Mesodermal cell (in vitro differentiated cells): ENCODE data around the gene PDE4A.

Experiments used
- H3K27ac ChIP-seq: 2 replicates; pipeline ENCODE4 v1.7.0; 2013; ENCODE audit warnings: mild to moderate bottlenecking, low read depth, low read length, moderate library complexity; ENCODE audit not compliant: severe bottlenecking
- H3K36me3 ChIP-seq: 2 replicates; pipeline ENCODE4 v1.7.1; 2013; ENCODE audit warnings: mild to moderate bottlenecking, low read length, moderate library complexity; ENCODE audit not compliant: control insufficient read depth, insufficient read depth
- H3K4me1 ChIP-seq: one replicate; pipeline ENCODE4 v1.7.1; 2013; ENCODE audit warnings: mild to moderate bottlenecking, low read length; ENCODE audit not compliant: insufficient read depth, control insufficient read depth, poor library complexity, severe bottlenecking
- H3K4me3 ChIP-seq: 2 replicates; pipeline ENCODE4 v1.7.0; 2013; ENCODE audit warnings: low read length, control low read depth, mild to moderate bottlenecking; ENCODE audit not compliant: insufficient read depth, poor library complexity, severe bottlenecking; ENCODE audit errors: extremely low read depth
- H3K9me3 ChIP-seq: 2 replicates; pipeline ENCODE4 v1.7.1; 2013; ENCODE audit warnings: mild to moderate bottlenecking, low read length, moderate library complexity; ENCODE audit not compliant: control insufficient read depth
- WGBS, 2 experiments: methylation state at CpG; one replicate each; pipeline ENCODE4 v1.1.5; 2013; ENCODE audit warnings: missing lambda C conversion rate in 2 of 2; ENCODE audit not compliant: insufficient coverage in 2 of 2; 5-methylcytosine and 5-hydroxymethylcytosine counted together

Gene PDE4A

DNA sequence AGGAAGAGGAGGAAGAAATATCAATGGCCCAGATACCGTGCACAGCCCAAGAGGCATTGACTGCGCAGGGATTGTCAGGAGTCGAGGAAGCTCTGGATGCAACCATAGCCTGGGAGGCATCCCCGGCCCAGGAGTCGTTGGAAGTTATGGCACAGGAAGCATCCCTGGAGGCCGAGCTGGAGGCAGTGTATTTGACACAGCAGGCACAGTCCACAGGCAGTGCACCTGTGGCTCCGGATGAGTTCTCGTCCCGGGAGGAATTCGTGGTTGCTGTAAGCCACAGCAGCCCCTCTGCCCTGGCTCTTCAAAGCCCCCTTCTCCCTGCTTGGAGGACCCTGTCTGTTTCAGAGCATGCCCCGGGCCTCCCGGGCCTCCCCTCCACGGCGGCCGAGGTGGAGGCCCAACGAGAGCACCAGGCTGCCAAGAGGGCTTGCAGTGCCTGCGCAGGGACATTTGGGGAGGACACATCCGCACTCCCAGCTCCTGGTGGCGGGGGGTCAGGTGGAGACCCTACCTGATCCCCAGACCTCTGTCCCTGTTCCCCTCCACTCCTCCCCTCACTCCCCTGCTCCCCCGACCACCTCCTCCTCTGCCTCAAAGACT, 46.9 kb downstream of the PDE4A start:
- Histone ChIP-seq H3K4me1 (no peaks in the 10 kb centered on the region), H3K36me3 (peaks cover 13% of the 10 kb centered on the region), H3K4me3 (no peak overlapping the region), H3K9me3 (no peaks in the 10 kb centered on the region), H3K27ac (no peak overlapping the region)
- 89 to 90% methylated on average over 16 to 19 of the region's 20 CpGs for WGBS, 2 experiments

DNA sequence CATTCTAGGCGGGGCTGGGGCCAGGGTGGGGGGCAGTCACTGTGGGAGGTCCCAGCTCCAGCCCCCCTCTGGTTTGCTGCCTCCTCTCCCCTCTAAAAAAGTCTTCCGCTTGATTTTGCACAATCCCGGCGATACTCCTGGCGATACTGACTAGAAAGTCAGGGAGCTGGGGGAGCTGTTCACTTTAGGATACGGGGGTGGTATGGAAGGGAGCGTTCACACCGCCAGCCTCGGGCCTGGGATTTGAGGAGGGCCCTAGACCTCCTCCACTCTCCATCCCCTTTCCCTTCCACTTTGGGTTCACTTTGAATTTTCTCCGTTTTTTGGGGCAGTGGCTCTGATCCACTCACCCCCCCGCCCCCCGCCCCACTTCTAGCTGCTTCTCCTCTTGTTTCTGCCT, 47.8 kb downstream of the PDE4A start:
- no peak overlapping the region for H3K4me3 ChIP-seq
- H3K9me3 ChIP-seq: no peaks in the 10 kb centered on the region
- peaks cover 13% of the 10 kb centered on the region for H3K36me3 ChIP-seq
- 83 to 88% methylated on average over 1 to 8 of the region's 12 CpGs for whole genome bisulfite sequencing, 2 experiments
- H3K27ac ChIP-seq: no peak overlapping the region
- H3K4me1 ChIP-seq: no peaks in the 10 kb centered on the region

DNA sequence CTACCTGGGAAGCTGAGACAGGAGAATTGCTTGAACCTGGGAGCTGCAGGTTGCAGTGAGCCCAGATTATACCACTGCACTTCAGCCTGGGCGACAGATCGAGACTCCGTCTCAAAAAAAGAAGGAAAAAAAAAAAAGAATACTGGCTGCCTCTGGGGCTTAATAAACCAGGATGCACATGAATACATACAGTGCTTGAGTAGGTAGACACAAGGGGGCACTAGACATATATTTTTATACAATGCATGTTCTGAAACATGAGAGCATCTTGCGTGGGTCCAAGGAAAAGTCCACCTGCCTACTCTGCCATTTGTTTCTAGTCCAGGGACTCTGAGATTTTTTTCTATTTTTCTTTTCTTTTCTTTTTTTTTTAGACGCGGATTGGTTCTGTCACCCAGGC, 51.6 kb downstream of the PDE4A start:
- Histone ChIP-seq H3K36me3 (peaks cover 4% of the 10 kb centered on the region), H3K9me3 (no peaks in the 10 kb centered on the region), H3K27ac (no peak overlapping the region), H3K4me1 (no peaks in the 10 kb centered on the region), H3K4me3 (no peak overlapping the region)
- WGBS, 2 experiments: 67 to 81% methylated on average over 1 to 4 of the region's 6 CpGs

DNA sequence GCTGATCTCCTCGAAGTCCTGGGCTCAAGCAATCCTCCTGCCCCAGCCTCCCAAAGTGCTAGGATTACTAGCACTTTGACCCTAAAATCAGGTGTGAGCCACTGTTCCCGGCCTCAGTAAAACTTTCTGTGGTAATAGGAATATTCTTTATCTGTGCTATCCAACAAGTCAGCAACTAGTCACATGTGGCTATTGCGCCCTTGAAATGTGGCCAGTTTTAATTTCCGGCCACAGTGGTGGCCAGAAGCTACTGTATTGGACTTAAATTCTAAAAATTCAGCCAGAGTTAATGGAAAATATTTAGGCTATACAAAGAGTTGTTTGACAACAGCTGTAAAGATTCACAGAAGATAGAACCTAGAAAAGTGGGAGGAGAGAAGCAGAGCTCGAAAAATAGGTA, 52.9 kb downstream of the PDE4A start:
- Histone ChIP-seq H3K4me3 (no peak overlapping the region), H3K4me1 (no peaks in the 10 kb centered on the region), H3K36me3 (no peaks in the 10 kb centered on the region), H3K9me3 (no peaks in the 10 kb centered on the region), H3K27ac (no peak overlapping the region)
- 95 to 96% methylated on average over 3 to 4 of the region's 5 CpGs for WGBS, 2 experiments

DNA sequence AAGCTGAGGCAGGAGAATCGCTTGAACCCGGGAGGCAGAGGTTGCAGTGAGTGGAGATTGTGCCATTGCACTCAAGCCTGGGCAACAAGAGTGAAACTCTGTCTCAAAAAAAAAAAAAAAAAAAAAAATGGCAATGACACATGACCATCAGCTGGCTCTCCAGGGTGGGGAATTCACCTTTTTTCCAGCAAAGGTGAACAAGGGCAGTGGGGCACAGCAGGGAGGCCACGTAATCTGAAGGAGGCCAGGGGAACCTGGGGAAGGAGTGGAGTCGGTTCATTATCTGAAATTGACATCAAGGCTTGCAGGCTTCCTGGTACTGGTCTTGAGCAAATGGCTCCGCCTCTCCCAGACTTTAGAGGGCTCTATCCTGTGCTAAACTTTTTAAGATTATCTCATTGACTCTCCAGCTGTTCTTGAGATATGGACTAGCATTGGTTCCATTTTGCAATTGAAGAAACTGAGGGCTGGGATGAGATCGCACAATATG, 54.7 kb downstream of the PDE4A start:
- Histone ChIP-seq H3K36me3 (no peaks in the 10 kb centered on the region), H3K4me1 (no peaks in the 10 kb centered on the region), H3K27ac (no peak overlapping the region), H3K9me3 (no peaks in the 10 kb centered on the region), H3K4me3 (no peak overlapping the region)
- 75 to 87% methylated on average over 4 to 6 of the region's 6 CpGs for WGBS, 2 experiments

DNA sequence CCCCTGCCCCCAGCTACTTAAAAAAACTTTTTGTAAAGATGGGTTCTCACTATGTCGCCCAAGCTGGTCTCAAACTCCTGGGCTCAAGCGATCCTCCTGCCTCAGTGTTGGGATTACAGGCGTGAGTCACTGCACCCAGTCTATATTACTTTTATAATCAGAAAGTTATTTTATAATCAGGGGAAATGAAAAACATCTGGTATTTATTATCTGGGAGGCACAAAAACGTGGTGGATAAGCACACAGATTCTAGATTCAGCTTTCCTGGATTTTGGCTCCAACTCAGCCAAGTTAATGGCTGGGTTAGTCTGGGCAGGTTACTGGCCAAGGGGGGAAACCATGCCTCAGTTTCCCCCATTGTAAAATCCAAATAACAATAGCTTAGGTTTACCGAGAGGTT, 58.1 kb downstream of the PDE4A start:
- no peaks in the 10 kb centered on the region for H3K9me3 ChIP-seq
- WGBS, 2 experiments: 0 to 14% methylated on average over 1 of the region's 5 CpGs
- H3K4me3 ChIP-seq: no peak overlapping the region
- no peaks in the 10 kb centered on the region for H3K4me1 ChIP-seq
- H3K36me3 ChIP-seq: no peaks in the 10 kb centered on the region
- H3K27ac ChIP-seq: no peak overlapping the region

DNA sequence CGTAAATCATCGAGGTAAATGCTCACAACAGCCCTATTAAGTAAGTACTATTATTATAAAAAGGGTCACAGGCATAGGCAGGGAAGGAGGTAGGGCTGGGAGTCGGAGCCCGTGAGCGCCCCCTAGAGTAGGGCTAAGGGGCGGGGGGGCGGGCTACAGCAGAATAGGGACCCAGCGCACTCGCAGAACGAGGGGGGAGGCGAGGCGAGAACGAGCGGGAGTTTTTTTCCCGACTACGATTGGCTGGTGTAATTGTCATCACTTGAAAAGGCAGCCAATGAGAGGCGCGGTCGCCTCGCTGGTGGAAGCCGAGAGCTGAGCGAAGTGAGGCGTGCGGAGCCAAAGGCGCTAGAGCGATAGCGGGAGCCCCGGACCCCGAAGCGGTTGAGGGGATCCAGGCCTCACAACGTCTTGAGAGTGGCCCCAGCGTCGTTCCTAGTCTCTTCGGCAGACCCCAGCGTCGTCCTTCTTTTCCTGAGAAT, 58.6 kb downstream of the PDE4A start:
- H3K4me3 ChIP-seq: no peak overlapping the region
- 7 to 8% methylated on average over 28 to 34 of the region's 36 CpGs for WGBS, 2 experiments

DNA sequence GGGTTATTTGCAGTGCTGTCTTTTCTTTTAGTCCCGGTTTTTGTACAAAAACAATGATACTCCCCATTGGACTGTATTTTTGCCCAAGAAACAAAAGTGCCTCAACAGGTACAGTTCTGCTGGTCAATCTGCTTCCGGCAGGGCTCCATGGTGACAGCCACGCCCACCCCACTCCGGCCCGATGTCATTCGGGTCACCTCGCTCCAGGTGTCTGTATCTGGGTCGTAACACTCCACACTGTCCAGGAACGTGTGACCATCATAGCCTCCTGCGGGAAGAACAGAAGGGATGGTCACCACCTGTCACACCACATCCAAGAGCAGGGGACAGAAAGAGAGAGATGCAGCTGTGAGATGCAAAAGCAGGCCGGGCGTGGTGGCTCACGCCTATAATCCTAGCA, 66.2 kb downstream of the PDE4A start:
- H3K27ac ChIP-seq: no peak overlapping the region
- no peaks in the 10 kb centered on the region for H3K9me3 ChIP-seq
- H3K4me3 ChIP-seq: no peak overlapping the region
- peaks cover 65% of the 10 kb centered on the region for H3K36me3 ChIP-seq
- H3K4me1 ChIP-seq: no peaks in the 10 kb centered on the region
- 99% methylated on average over 11 to 12 of the region's 13 CpGs for WGBS, 2 experiments

More for the DNA sequence above, 58.6 kb downstream of the PDE4A start:
- Histone ChIP-seq H3K27ac (no peak overlapping the region), H3K36me3 (no peaks in the 10 kb centered on the region), H3K4me1 (no peaks in the 10 kb centered on the region), H3K9me3 (no peaks in the 10 kb centered on the region)

DNA sequence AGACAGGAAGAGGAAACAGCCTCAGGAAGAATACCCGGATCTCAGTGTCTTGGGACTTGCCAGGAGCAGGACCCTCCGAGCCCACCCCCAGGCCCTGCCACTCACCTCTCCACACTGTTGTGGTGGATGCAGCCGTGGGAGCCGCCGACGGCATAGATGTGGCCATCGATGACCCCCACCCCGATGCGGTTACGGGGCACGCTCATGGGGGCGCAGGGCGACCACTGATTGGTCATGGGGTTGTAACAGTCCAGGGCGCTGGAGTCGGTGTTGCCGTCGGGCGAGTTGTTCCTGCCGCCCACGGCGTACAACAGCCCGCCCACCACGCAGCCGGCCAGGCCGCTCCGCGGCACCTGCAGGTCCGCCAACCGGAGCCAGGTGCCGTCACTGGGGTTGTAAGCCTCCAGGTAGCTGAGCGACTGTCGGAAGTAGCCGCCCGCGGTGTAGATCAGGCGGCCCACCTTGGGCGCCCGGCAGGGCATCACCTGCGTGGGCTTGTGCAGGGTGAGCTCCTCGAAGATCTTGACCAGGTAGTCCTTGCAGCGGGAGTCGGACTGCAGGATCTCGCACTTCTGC, 71.2 kb downstream of the PDE4A start:
- H3K27ac ChIP-seq: no peak overlapping the region
- no peaks in the 10 kb centered on the region for H3K4me1 ChIP-seq
- WGBS, 2 experiments: 95 to 96% methylated on average over 36 to 39 of the region's 43 CpGs
- H3K9me3 ChIP-seq: no peaks in the 10 kb centered on the region
- no peak overlapping the region for H3K4me3 ChIP-seq
- peaks cover 88% of the 10 kb centered on the region for H3K36me3 ChIP-seq

DNA sequence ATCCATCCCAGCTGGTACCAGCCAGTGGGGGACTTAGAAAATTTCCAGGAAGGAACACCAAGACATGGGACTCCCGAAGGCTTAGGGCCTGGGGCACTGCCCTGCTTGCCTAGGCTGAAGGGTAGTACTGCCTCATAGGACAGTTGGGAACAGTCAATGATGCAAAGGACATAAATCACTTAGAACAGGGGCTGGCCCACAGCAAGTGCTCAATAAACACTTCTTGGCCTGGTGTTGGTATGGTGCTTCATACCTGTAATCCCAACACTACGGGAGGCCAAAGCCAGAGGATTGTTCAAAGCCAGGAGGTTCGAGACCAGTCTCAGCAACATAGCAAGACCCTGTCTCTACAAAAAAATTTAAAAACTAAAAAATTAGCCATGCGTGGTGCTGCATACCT, 77.0 kb downstream of the PDE4A start:
- Histone ChIP-seq H3K4me3 (no peak overlapping the region), H3K4me1 (no peaks in the 10 kb centered on the region), H3K27ac (no peak overlapping the region), H3K9me3 (no peaks in the 10 kb centered on the region), H3K36me3 (peaks cover 77% of the 10 kb centered on the region)
- 94 to 98% methylated on average over 4 of the region's 4 CpGs for WGBS, 2 experiments

DNA sequence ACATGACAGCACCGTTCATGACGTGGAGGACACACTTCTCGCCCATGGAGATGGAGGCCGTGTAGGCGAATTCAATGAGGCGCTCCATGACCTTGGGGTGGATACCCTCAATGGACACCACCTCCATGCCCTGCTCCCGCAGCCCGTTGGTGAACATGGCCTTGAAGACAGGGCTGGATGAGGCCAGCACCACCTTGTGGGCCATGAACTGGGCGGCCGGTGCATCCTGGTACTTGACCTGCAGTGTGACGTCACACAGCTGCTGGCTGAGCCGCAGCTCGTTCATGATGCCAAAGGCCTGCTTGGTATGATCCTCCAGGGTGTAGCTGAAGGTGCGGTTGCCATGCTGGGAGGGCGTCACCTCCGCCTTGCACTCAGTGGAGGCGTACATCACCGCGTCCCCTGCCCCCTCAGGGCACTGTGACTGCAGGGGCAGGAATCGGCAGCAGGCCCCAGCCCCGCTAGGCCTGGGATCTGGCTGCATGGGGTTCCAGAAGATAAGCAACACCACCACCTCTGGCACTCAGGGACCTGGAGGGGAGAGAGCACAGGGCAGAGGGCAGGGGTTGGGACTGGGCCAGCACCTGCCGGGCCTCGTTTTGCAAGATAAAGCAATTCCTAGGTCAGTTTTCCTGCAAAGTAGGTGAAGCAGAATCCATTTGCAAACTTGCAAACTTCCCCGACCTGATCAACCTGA, 79.4 kb downstream of the PDE4A start:
- H3K9me3 ChIP-seq: no peaks in the 10 kb centered on the region
- peaks cover 59% of the 10 kb centered on the region for H3K36me3 ChIP-seq
- no peak overlapping the region for H3K4me3 ChIP-seq
- no peak overlapping the region for H3K27ac ChIP-seq
- no peaks in the 10 kb centered on the region for H3K4me1 ChIP-seq
- 94 to 95% methylated on average over 21 of the region's 24 CpGs for WGBS, 2 experiments
